ENCODE results near the gene UBXN10.

GRCh38 chr1:20165522-20165951 lies 20.4 kb upstream of the UBXN10 start:
- TF ChIP-seq CTCF (conservative IDR thresholded peaks at IDR 0.05; ENCODE audit: low read length) (peak; percentile 85), EZH2phosphoT487 (IDR thresholded peaks at IDR 0.05; ENCODE audit: borderline replicate concordance, low read depth, low read length) (no peak)
